Left ventricle myocardium inferior (tissue), 1 donor: Measurements from ENCODE around the gene CCDC92. TPM values are rescaled to one million over a fixed set of nuclear protein-coding genes. Genes with fewer than 3 reads are reported as not detected.

Experiments used
- DNase-seq: peaks from one replicate; pipeline ENCODE4 v3.0.0-alpha.2; 2020
- H3K27ac ChIP-seq: fragments of 200-600 bp; replicated peaks from 2 replicates; pipeline ENCODE4 v1.8.0; 2021
- H3K27me3 ChIP-seq: fragments of 200-600 bp; 2 replicates; pipeline ENCODE4 v1.8.0; 2021; ENCODE audit warnings: low read depth
- H3K36me3 ChIP-seq: fragments of 200-600 bp; 2 replicates; pipeline ENCODE4 v1.8.0; 2021
- H3K4me1 ChIP-seq: fragments of 200-600 bp; 2 replicates; pipeline ENCODE4 v1.8.0; 2021
- H3K4me3 ChIP-seq: fragments of 200-600 bp; 2 replicates; pipeline ENCODE4 v1.8.0; 2021; ENCODE audit warnings: mild to moderate bottlenecking, moderate library complexity
- H3K9me3 ChIP-seq: fragments of 200-600 bp; replicated peaks from 2 replicates; pipeline ENCODE4 v1.8.0; 2021
- CTCF ChIP-seq: fragments of 200-600 bp; IDR thresholded peaks from 2 replicates; pipeline ENCODE4 v1.8.0; 2021; ENCODE audit warnings: antibody characterized with exemption, mild to moderate bottlenecking, borderline replicate concordance
- intact Hi-C: fragments of 100-400 bp; cut with micrococcal nuclease; formaldehyde crosslinking; loops from one replicate; pipeline ENCODE4 v1.11.0; 2022
- total RNA-seq: library from RNA; stranded (reverse); fragmentation: NEBNext Ultra II Directional; extraction: Animal tissue kit (Norgen Biotek cat#: 25700); gene quantifications from one replicate; pipeline ENCODE4 v1.2.1, GENCODE V29; 2021
- donor health status: DM: no; HTN: yes; CAD: no; lungs with severe emphysema.

The CCDC92 gene
- total RNA-seq, 1 donor from 2014 or later: 57.2 TPM

DNA sequence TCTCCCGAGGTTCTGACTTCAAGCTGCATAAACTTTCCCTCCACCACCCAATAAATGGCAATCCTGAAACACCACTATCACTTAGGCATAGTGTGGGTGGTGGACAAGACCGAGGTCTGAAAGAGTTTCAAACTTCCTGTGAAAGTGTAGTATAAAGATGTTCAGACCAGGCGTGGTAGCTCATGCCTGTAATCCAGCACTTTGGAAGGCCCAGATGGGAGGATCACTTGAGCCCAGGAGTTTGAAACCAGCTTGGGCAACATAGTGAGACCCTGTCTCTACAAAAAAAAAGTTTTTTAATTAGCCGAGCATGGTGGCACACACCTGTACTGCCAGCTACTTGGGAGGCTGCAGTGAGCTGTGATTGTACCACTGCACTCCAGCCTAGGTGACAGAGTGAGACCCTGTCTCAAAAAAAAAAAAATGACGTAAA lies 61.9 kb downstream of the CCDC92 start:
- Histone ChIP-seq H3K36me3 (no peaks in the 10 kb centered on the region), H3K27me3 (peaks cover 22% of the 10 kb centered on the region), H3K4me3 (no peak overlapping the region), H3K4me1 (peaks cover 6% of the 10 kb centered on the region), H3K9me3 (no peaks in the 10 kb centered on the region), H3K27ac (no peak overlapping the region)
- DNase-seq: no peak
- TF ChIP-seq CTCF: no peak
- intact Hi-C loops: no loop called here

GRCh38 chr12:123910057-123910456 lies 62.6 kb downstream of the CCDC92 start:
- intact Hi-C loops: no loop called here
- no peak overlapping the region for H3K27ac ChIP-seq
- H3K36me3 ChIP-seq: no peaks in the 10 kb centered on the region
- TF ChIP-seq CTCF: no peak
- no peak overlapping the region for H3K4me3 ChIP-seq
- H3K9me3 ChIP-seq: no peaks in the 10 kb centered on the region
- H3K27me3 ChIP-seq: peaks cover 17% of the 10 kb centered on the region
- peaks cover 6% of the 10 kb centered on the region for H3K4me1 ChIP-seq
- no peak for DNase-seq

DNA sequence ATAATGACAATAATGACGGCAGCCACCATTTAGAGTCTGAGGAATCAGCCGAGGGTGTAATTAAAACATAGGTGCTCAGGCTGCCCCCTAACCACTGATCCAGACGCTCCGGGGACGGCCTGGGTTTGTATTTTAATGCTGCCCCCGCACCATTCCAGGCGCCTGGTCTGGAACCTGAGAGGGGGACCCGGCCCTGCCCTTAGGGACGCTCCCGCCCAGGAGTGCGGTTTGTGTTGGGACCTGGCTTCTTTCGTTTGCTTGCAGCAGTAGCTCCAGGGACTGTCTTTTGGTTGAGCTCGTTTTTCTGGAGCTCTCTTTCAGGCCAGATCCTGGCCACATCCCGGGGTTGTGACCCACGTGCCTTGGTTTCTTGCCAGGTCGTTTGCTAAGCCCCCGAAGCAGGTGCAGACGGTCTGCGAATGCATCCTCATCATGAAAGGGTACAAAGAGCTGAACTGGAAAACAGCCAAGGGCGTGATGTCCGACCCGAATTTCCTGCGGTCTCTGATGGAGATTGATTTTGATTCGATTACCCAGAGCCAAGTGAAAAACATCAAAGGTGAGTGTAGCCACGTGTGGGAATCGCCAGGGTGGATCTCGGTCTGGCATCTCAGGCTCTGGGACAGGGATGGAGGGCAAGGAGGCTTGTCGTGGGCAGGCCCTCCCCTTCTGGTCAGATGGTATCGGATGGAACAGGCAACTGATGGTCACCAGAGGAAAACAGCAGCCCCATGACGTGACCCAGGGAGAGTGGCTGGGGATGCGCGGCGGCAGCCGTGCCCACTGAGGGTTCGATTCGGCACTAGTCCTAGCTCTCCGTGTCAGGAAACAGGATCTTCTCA lies 63.5 kb downstream of the CCDC92 start:
- Histone ChIP-seq H3K27me3 (peaks cover 8% of the 10 kb centered on the region), H3K36me3 (no peaks in the 10 kb centered on the region), H3K9me3 (no peaks in the 10 kb centered on the region), H3K4me3 (no peak overlapping the region), H3K27ac (no peak overlapping the region), H3K4me1 (peaks cover 6% of the 10 kb centered on the region)
- intact Hi-C loops: loop anchor here (10.0 kb wide), 1 partner anchor 76 kb away; no protein-coding TSS in a partner anchor
- DNase-seq: no peak
- TF ChIP-seq CTCF: no peak

DNA sequence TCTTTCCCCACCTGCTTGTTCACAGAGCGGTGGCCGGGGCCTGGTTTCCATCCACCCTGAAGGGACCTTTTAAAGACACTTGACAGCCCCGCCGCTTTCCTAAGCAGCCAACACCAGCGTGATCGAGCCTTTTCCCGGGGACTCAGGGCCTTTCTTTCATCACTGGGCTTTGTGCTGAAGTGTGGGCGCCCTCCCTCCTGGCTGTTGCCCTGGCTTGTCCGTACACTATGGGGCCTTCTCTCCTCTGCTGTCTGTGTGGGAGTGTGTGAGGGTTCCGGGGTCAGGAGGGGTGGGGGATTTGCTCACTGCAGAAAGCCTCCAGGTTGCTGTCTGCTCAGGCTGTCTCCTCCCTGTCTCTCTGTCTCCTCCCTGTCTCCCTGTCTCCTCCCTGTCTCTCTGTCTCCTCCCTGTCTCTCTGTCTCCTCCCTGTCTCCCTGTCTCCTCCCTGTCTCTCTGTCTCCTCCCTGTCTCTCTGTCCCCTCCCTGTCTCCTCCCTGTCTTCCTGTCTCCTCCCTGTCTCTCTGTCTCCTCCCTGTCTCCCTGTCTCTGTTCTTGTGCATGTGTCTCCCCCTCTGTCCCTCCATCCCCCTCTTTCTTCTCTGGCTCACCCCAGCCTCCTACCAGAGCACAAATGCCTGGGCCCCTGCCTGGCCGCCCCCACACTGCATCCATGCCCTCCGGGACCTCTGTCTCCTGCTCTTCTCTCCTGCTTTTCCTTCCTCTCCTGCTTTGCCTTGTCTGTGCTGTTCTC lies 64.7 kb downstream of the CCDC92 start:
- H3K27me3 ChIP-seq: peaks cover 9% of the 10 kb centered on the region
- peaks cover 6% of the 10 kb centered on the region for H3K4me1 ChIP-seq
- peak overlapping the region; percentile 27 for H3K27ac ChIP-seq
- H3K9me3 ChIP-seq: no peaks in the 10 kb centered on the region
- H3K4me3 ChIP-seq: no peak overlapping the region
- TF ChIP-seq CTCF: no peak
- DNase-seq: no peak
- intact Hi-C loops: loop anchor here (10.0 kb wide), 1 partner anchor 77 kb away; no protein-coding TSS in a partner anchor
- no peaks in the 10 kb centered on the region for H3K36me3 ChIP-seq

DNA sequence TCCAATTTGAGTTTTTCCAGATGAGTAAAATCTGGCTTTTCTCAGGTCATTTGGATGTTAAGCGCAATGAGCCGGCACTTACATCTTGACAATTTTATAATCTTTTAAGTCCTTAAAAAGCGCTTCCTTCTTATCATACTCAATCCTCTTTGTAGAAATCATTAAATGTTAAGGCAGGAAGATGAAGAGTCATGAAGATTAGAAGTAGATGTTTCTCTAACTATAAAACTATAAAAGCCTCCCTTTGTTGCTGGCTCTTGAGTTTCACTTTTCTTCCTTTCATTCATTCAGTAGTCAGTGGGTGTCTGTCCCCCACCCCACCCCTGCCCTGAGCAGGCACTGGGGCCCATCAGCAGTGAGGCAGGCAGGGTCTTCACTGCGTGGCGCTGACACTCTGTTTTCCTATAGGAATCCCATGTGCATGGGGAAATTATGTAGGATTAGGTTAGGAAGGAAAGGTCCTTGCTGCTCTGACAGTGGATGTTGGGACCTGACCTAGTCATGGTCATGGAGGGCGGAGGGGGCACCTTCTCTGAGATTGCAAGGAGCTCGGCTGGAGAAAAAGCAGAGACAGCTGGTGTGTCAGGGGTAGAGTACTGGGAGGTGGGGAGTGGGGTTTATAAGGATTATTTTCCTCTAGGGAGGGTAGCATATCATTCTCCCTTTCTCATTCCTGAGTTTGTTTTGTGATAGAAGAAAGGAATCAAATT lies 65.8 kb downstream of the CCDC92 start:
- peaks cover 6% of the 10 kb centered on the region for H3K4me1 ChIP-seq
- intact Hi-C loops: loop anchor here (10.0 kb wide), 1 partner anchor 78 kb away; no protein-coding TSS in a partner anchor

More for the DNA sequence above, 65.8 kb downstream of the CCDC92 start:
- no peak for DNase-seq
- Histone ChIP-seq H3K27me3 (peaks cover 19% of the 10 kb centered on the region), H3K9me3 (no peaks in the 10 kb centered on the region), H3K4me3 (no peak overlapping the region), H3K27ac (no peak overlapping the region), H3K36me3 (no peaks in the 10 kb centered on the region)
- no peak for TF ChIP-seq CTCF
